Lung (tissue), 12 donors: Measurements from ENCODE around the gene SSBP3. TPM values are rescaled to one million over a fixed set of nuclear protein-coding genes. Genes with fewer than 3 reads are reported as not detected.

Experiments
- ATAC-seq: fragments of 200-7000 bp; cut with Tn5 transposase; one replicate; pipeline ENCODE4 v1.9.1; 2020; ENCODE audit warnings: moderate number of reproducible peaks; ENCODE audit not compliant: insufficient read depth, low FRiP score
- DNase-seq, 3 donors: peaks; one replicate each; pipeline ENCODE4 v3.0.0-alpha.2; 2013 to 2017
- H3K27ac ChIP-seq, 2 donors: one replicate each; pipeline ENCODE4 v1.5.1; 2013; ENCODE audit warnings: mild to moderate bottlenecking in 2 of 2, moderate library complexity in 2 of 2, control low read depth in 1 of 2, inconsistent platforms in 1 of 2, low read depth in 1 of 2, low read length in 1 of 2
- H3K27me3 ChIP-seq, 3 donors: one replicate each; pipeline ENCODE4 v1.5.1; 2013; ENCODE audit warnings: low read length in 2 of 3; ENCODE audit not compliant: control insufficient read depth in 3 of 3, insufficient read depth in 3 of 3
- H3K36me3 ChIP-seq, 4 donors: one replicate each; pipeline ENCODE4 v1.5.1; 2013; ENCODE audit warnings: low read length in 4 of 4, mild to moderate bottlenecking in 1 of 4, moderate library complexity in 1 of 4; ENCODE audit not compliant: control insufficient read depth in 4 of 4, insufficient read depth in 4 of 4
- H3K4me1 ChIP-seq, 5 donors: one replicate each; pipeline ENCODE4 v1.5.1; 2013; ENCODE audit warnings: low read length in 5 of 5, mild to moderate bottlenecking in 2 of 5, moderate library complexity in 1 of 5; ENCODE audit not compliant: control insufficient read depth in 5 of 5, insufficient read depth in 5 of 5
- H3K4me3 ChIP-seq: one replicate; pipeline ENCODE4 v1.5.1; 2013; ENCODE audit warnings: mild to moderate bottlenecking, control low read depth, moderate library complexity
- H3K9ac ChIP-seq, 2 donors: one replicate each; pipeline ENCODE4 v1.5.1; 2013; ENCODE audit warnings: low read length in 2 of 2, control low read depth in 1 of 2; ENCODE audit not compliant: insufficient read depth in 1 of 2
- H3K9me3 ChIP-seq, 4 donors: one replicate each; pipeline ENCODE4 v1.5.1; 2013; ENCODE audit warnings: low read length in 3 of 4, mild to moderate bottlenecking in 1 of 4, moderate library complexity in 1 of 4; ENCODE audit not compliant: control insufficient read depth in 4 of 4, insufficient read depth in 3 of 4
- WGBS, 2 donors: extraction: QIAGEN DNeasy Blood & Tissue Kit; methylation state at CpG; one replicate each; pipeline ENCODE4 v1.1.7; 2013; 5-methylcytosine and 5-hydroxymethylcytosine counted together
- polyA plus RNA-seq, 2 donors: library from polyadenylated mRNA; stranded (reverse); fragments of 200-250 nt; gene quantifications; one replicate each; pipeline ENCODE4 v1.2.1, GENCODE V29; 2013
- total RNA-seq, 2 donors: library from RNA; depleted of rRNA in 1 of 2; stranded (reverse); fragments of >200 nt in 1 of 2; gene quantifications; one replicate each; pipeline ENCODE4 v1.2.1, GENCODE V29; 2014 to 2021
- TF ChIP-seq, protein P1 (sequence below): IDR thresholded peaks from 2 replicates; pipeline ENCODE4 v1.5.1; 2012; ENCODE audit warnings: mild to moderate bottlenecking; ENCODE audit errors: control extremely low read depth, extremely low read depth
- donor health status: control.
- donor health status: control.
- donor health status: Bipolar disorder and iron deficiency.
- donor health status: healthy.
- donor health status: DM: yes; HTN: yes; CAD: no.

Gene SSBP3
- total and polyA plus RNA-seq, 4 donors = 15.9 to 47.8 (median 34.8) TPM

- Histone ChIP-seq H3K36me3 (peaks cover 2 to 42% (median 27%) of the 10 kb centered on the region in 4 donors), H3K4me3 (no peak overlapping the region), H3K27me3 (no peaks in the 10 kb centered on the region), H3K4me1 (peaks cover 14 to 52% (median 26%) of the 10 kb centered on the region in 5 donors), H3K9ac (no peak overlapping the region), H3K27ac (no peak overlapping the region), H3K9me3 (no peaks in the 10 kb centered on the region)
- ATAC-seq (no peak), DNase-seq (no peak)
- WGBS, 2 donors = 62 to 69% methylated on average over 2 of the region's 2 CpGs
- TF ChIP-seq, protein P1, sequence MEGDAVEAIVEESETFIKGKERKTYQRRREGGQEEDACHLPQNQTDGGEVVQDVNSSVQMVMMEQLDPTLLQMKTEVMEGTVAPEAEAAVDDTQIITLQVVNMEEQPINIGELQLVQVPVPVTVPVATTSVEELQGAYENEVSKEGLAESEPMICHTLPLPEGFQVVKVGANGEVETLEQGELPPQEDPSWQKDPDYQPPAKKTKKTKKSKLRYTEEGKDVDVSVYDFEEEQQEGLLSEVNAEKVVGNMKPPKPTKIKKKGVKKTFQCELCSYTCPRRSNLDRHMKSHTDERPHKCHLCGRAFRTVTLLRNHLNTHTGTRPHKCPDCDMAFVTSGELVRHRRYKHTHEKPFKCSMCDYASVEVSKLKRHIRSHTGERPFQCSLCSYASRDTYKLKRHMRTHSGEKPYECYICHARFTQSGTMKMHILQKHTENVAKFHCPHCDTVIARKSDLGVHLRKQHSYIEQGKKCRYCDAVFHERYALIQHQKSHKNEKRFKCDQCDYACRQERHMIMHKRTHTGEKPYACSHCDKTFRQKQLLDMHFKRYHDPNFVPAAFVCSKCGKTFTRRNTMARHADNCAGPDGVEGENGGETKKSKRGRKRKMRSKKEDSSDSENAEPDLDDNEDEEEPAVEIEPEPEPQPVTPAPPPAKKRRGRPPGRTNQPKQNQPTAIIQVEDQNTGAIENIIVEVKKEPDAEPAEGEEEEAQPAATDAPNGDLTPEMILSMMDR = no peak
Measured at GRCh38 chr1:54400329-54400728, 5.9 kb downstream of the SSBP3 start.

DNA sequence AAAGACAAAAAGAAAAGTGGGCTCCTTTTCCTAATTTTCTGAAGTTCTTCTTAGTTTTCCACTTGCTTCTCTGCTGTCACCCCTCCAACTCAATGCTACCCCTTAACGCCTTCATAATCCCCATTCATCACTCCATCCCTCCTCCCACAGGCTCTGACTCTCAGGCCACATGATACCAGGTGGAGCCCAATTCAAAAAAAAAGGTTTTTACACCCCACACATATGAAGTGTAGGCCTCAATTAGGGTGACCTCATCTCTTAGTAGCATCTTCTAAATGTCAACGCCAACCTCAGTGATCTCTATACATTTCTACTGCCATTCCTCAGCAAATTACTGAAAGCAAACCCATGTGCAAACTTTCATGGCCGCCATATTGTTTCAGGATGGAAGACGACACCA, 6.4 kb downstream of the SSBP3 start:
- H3K9ac ChIP-seq = no peak overlapping the region
- TF ChIP-seq, protein P1 = no peak
- ATAC-seq (no peak), DNase-seq (no peak)
- no peaks in the 10 kb centered on the region for H3K27me3 ChIP-seq
- WGBS, 2 donors = 92 to 97% methylated on average over 4 of the region's 4 CpGs
- H3K36me3 ChIP-seq = peaks cover 2 to 38% (median 28%) of the 10 kb centered on the region in 4 donors
- no peaks in the 10 kb centered on the region for H3K9me3 ChIP-seq
- no peak overlapping the region for H3K4me3 ChIP-seq
- no peak overlapping the region for H3K27ac ChIP-seq
- peaks cover 12 to 52% (median 26%) of the 10 kb centered on the region in 5 donors for H3K4me1 ChIP-seq

GRCh38 chr1:54398963-54399528, 7.1 kb downstream of the SSBP3 start:
- no peak overlapping the region for H3K27ac ChIP-seq
- no peak for DNase-seq
- ATAC-seq = no peak
- no peaks in the 10 kb centered on the region for H3K27me3 ChIP-seq
- peaks cover 2 to 36% (median 29%) of the 10 kb centered on the region in 4 donors for H3K36me3 ChIP-seq
- whole genome bisulfite sequencing, 2 donors = 93 to 94% methylated on average over 9 of the region's 9 CpGs
- no peak overlapping the region for H3K4me3 ChIP-seq
- H3K9ac ChIP-seq = no peak overlapping the region
- H3K9me3 ChIP-seq = no peaks in the 10 kb centered on the region
- H3K4me1 ChIP-seq = peaks cover 8 to 47% (median 25%) of the 10 kb centered on the region in 5 donors
- TF ChIP-seq, protein P1 = no peak

DNA sequence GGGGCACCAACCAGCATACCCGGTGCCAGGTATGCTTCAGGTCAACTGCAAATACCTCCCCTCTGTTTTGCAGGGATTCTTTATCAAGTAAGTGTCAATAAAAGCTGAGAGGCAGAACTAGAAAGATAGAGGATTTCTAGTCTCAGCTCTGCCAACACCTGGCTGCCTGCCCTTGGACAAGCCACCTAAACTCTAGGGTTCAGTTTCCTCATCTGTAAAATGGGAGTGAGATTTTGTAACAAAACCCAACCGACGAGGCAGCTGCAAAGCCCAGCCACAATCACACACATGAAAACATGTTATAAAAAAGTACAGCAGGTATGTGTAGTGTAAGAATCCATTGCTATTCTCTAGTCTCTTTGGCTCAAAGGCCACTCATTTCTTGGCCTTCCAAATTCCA, 8.2 kb downstream of the SSBP3 start:
- TF ChIP-seq, protein P1 = no peak
- H3K27me3 ChIP-seq = no peaks in the 10 kb centered on the region
- H3K27ac ChIP-seq = no peak overlapping the region
- H3K4me3 ChIP-seq = no peak overlapping the region
- peaks cover 6 to 37% (median 20%) of the 10 kb centered on the region in 5 donors for H3K4me1 ChIP-seq
- no peaks in the 10 kb centered on the region for H3K9me3 ChIP-seq
- no peak for ATAC-seq
- no peak overlapping the region for H3K9ac ChIP-seq
- 81 to 85% methylated on average over 3 of the region's 3 CpGs for WGBS, 2 donors
- DNase-seq = no peak
- peaks cover 2 to 38% (median 34%) of the 10 kb centered on the region in 4 donors for H3K36me3 ChIP-seq
